Vagina (tissue), 2 donors: Measurements from ENCODE around the gene KCNN3. TPM values are rescaled to one million over a fixed set of nuclear protein-coding genes. Genes with fewer than 3 reads are reported as not detected.
"Not testable (repeated sequence)": the region's sequence is repeated elsewhere in the genome, so short reads cannot be mapped to it uniquely, and the experiment has no call there.

Experiments used
- DNase-seq, 2 donors: peaks; one replicate each; pipeline ENCODE4 v3.0.0-alpha.2; 2017; ENCODE audit errors: extremely low spot score in 2 of 2
- H3K27ac ChIP-seq: fragments of 200-600 bp; sonication (generic); one replicate; pipeline ENCODE4 v1.5.1; 2019
- H3K27me3 ChIP-seq: fragments of 200-600 bp; sonication (generic); one replicate; pipeline ENCODE4 v1.5.1; 2019
- H3K36me3 ChIP-seq, 2 donors: fragments of 200-600 bp; sonication (generic); one replicate each; pipeline ENCODE4 v1.5.1; 2017 to 2019
- H3K4me1 ChIP-seq: fragments of 200-600 bp; sonication (generic); one replicate; pipeline ENCODE4 v1.5.1; 2019
- H3K4me3 ChIP-seq, 2 donors: fragments of 200-600 bp; sonication (generic); 1 replicate in 1 of 2; 2 replicates in 1 of 2; pipeline ENCODE4 v1.5.1; 2016 to 2019
- H3K9me3 ChIP-seq: fragments of 200-600 bp; sonication (generic); one replicate; pipeline ENCODE4 v1.5.1; 2019
- CTCF ChIP-seq, 3 experiments: fragments of 450-650 bp in 2 of 3; fragments of 200-600 bp in 1 of 3; sonication (generic) in 1 of 3; IDR thresholded peaks; one replicate each; pipeline ENCODE4 v1.5.1; 2017 to 2019; ENCODE audit warnings: antibody characterized with exemption in 3 of 3, mild to moderate bottlenecking in 2 of 3, moderate library complexity in 2 of 3
- POLR2A ChIP-seq, 2 donors: fragments of 450-650 bp; IDR thresholded peaks; one replicate each; pipeline ENCODE4 v1.6.1; 2017; ENCODE audit warnings: antibody characterized with exemption in 2 of 2, mild to moderate bottlenecking in 2 of 2, moderate library complexity in 2 of 2
- POLR2AphosphoS5 ChIP-seq, 2 donors: sonication (generic); formaldehyde crosslinking; IDR thresholded peaks; one replicate each; pipeline ENCODE4 v1.9.0; 2017; ENCODE audit warnings: antibody characterized with exemption in 2 of 2, mild to moderate bottlenecking in 2 of 2, low read depth in 1 of 2; ENCODE audit not compliant: insufficient read depth in 1 of 2
- intact Hi-C: fragments of 100-400 bp; cut with DNase I; formaldehyde crosslinking; loops from one replicate; pipeline ENCODE4 v1.15.1; 2023
- total RNA-seq: library from RNA; depleted of rRNA; stranded (reverse); fragments of >200 nt; gene quantifications from one replicate; pipeline ENCODE4 v1.2.3, GENCODE V29; 2016

Gene KCNN3
- total RNA-seq, 1 donor from 2014 or later = 7.4 TPM

DNA sequence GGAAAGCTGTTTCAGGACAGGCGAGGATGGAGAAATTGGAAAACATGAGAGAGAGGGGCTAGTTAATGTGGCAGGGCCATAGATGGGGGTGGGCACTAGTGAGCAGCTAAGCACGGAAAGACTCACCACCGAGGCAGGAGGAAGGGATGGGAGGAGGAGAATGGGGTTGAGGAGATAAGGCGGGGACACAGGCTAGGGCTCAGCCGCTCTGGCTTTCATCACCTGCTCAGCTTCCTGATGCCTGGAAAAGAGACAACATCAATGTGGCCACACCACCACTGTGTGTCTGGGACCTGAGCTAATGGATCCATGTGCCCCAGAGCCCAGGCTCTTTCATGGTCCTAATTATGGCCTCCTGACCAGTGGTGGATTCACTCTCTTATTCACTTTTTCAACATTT is 38.9 kb upstream of the KCNN3 start:
- intact Hi-C loops = no loop called here
- no peaks in the 10 kb centered on the region for H3K9me3 ChIP-seq
- H3K27ac ChIP-seq = no peak overlapping the region
- H3K27me3 ChIP-seq = no peaks in the 10 kb centered on the region
- no peak for DNase-seq
- no peak overlapping the region for H3K4me3 ChIP-seq
- H3K36me3 ChIP-seq = no peaks in the 10 kb centered on the region
- peaks cover 14% of the 10 kb centered on the region for H3K4me1 ChIP-seq
- TF ChIP-seq CTCF (IDR thresholded peaks at IDR 0.05) (no peak), POLR2A (IDR thresholded peaks at IDR 0.05) (no peak), POLR2AphosphoS5 (IDR thresholded peaks at IDR 0.05; ENCODE audit: insufficient read depth in 1 of 2, low read depth in 1 of 2) (no peak)

GRCh38 chr1:154908129-154908528 is 38.0 kb upstream of the KCNN3 start:
- H3K4me1 ChIP-seq = peaks cover 14% of the 10 kb centered on the region
- H3K27me3 ChIP-seq, H3K4me3 ChIP-seq, intact Hi-C loops, H3K9me3 ChIP-seq, H3K36me3 ChIP-seq, H3K27ac ChIP-seq, DNase-seq: not testable (repeated sequence)

DNA sequence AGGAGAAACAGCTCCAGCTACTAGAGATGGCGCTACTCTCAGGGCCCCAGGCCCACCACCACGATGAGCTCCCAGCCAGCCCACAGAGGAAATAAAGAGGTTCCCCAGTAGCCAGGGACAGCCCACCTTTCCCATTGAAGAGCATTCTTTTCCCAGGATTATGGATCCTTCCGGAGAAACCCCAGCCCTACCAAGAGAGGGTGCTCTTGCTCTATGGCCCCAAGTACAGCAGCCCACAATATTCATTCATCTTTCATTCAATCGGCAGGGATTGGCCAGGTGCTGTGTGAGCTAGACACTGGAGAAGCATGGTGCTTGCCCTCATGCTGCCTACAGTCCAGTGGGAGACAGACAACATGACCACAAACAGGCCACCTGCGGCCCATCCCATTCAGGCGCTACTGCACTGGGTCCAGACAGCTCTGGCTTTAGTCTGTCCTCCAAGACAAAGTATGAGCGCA is 36.6 kb upstream of the KCNN3 start:
- Histone ChIP-seq H3K36me3 (no peaks in the 10 kb centered on the region), H3K4me1 (peaks cover under 1% of the 10 kb centered on the region), H3K27me3 (no peaks in the 10 kb centered on the region), H3K27ac (no peak overlapping the region), H3K9me3 (no peaks in the 10 kb centered on the region), H3K4me3 (no peak overlapping the region)
- intact Hi-C loops = no loop called here
- TF ChIP-seq CTCF (IDR thresholded peaks at IDR 0.05) = peak; percentile 13 to 17 (median 15)
- TF ChIP-seq POLR2AphosphoS5 (IDR thresholded peaks at IDR 0.05; ENCODE audit: insufficient read depth in 1 of 2, low read depth in 1 of 2) = no peak
- no peak for DNase-seq

DNA sequence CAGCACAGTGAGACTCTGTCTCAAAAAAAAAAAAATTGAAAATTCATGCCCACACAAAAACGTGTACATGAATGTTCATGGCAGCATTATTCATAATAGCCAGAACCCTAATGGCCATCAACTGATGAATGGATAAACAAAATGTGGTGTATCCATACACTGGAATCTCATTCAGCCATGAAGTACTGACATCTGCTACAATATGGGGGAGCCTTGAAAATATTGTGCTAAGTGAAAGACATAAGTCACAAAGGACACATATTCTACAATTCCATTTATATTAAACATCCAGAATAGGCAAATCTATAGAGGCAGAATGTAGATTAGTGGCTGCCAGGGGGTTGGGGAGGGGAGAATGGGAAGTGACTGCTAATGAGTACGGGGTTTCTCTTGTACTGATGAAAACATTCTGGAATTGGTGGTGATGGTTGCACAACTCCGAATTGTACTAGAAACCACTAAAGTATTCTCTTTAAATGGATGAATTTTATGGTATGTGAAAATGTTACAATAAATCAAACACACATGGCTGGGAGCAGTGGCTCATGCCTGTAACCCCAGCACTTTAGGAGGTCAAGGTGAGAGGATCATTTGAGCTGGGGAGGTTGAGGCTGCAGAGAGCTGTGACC is 33.0 kb upstream of the KCNN3 start:
- TF ChIP-seq CTCF (IDR thresholded peaks at IDR 0.05) (no peak), POLR2A (IDR thresholded peaks at IDR 0.05) (no peak)
- Histone ChIP-seq H3K4me3 (no peak overlapping the region), H3K36me3 (no peaks in the 10 kb centered on the region), H3K9me3 (no peaks in the 10 kb centered on the region), H3K27me3 (no peaks in the 10 kb centered on the region), H3K4me1 (no peaks in the 10 kb centered on the region), H3K27ac (no peak overlapping the region)
- DNase-seq = no peak
- intact Hi-C loops = no loop called here

GRCh38 chr1:154901591-154901990 is 31.5 kb upstream of the KCNN3 start:
- Histone ChIP-seq H3K36me3 (no peaks in the 10 kb centered on the region), H3K4me1 (no peaks in the 10 kb centered on the region), H3K27ac (no peak overlapping the region), H3K9me3 (no peaks in the 10 kb centered on the region), H3K4me3 (no peak overlapping the region), H3K27me3 (no peaks in the 10 kb centered on the region)
- DNase-seq = no peak
- no peak for TF ChIP-seq POLR2A (IDR thresholded peaks at IDR 0.05)
- TF ChIP-seq CTCF (IDR thresholded peaks at IDR 0.05) = no peak
- no peak for TF ChIP-seq POLR2AphosphoS5 (IDR thresholded peaks at IDR 0.05; ENCODE audit: insufficient read depth in 1 of 2, low read depth in 1 of 2)
- intact Hi-C loops = no loop called here
